GM12872 (cell line): Measurements from ENCODE around the gene MYL3.

Source experiments
- TF ChIP-seq, protein P1 (sequence below): IDR thresholded peaks from 3 replicates; pipeline ENCODE4 v1.5.1; 2011; ENCODE audit warnings: low read depth, mild to moderate bottlenecking, low read length, moderate library complexity; ENCODE audit not compliant: insufficient read depth

Gene MYL3

DNA sequence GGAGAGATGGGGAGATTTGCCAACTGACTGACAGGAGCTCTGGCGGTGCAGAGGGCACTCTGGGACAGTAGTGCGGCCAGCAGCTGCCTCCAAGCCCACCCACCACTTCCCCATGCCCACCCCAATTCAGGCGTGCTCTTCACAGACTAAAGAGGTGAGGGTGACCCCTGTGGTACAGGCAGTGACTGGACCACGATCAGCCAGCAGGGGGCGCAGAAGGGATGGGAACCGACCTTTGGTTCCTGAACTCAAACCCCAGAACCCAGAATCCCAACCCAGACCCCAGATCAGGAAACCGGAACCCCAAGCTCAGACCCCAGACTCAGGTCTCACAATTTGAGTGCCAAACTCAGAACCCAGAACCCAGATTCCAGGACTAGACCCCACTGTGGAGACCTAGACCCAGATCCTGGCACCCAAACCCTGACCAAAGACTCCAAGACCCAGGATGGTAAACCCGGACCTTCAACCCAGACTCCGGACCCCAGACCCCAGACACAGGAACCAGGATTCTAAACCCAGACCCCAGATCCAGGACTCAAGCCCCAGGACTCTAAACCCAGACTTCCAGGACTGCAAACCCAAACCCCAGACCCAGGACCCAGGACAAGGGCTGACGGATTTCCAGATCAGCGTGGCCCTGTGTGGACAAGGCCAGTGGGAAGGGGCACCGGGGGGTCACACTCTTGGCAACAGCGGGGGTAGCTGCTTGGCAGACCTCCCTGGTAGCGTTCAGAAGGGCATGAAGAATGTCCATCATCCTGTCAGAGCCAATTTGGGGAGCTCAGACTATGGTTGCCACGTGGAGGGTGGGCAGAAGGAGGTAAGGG, 3.7 kb upstream of the MYL3 start:
- TF ChIP-seq, protein P1, sequence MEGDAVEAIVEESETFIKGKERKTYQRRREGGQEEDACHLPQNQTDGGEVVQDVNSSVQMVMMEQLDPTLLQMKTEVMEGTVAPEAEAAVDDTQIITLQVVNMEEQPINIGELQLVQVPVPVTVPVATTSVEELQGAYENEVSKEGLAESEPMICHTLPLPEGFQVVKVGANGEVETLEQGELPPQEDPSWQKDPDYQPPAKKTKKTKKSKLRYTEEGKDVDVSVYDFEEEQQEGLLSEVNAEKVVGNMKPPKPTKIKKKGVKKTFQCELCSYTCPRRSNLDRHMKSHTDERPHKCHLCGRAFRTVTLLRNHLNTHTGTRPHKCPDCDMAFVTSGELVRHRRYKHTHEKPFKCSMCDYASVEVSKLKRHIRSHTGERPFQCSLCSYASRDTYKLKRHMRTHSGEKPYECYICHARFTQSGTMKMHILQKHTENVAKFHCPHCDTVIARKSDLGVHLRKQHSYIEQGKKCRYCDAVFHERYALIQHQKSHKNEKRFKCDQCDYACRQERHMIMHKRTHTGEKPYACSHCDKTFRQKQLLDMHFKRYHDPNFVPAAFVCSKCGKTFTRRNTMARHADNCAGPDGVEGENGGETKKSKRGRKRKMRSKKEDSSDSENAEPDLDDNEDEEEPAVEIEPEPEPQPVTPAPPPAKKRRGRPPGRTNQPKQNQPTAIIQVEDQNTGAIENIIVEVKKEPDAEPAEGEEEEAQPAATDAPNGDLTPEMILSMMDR, result peak; percentile 95

- TF ChIP-seq, protein P1, result no peak
Observed at GRCh38 chr3:46866032-46866595, 2.9 kb upstream of the MYL3 start.

- TF ChIP-seq, protein P1, result 0 out of 3 replicates have a peak, but pooled peaks have one; percentile 4
Observed at GRCh38 chr3:46865546-46865945, 2.3 kb upstream of the MYL3 start.

- TF ChIP-seq, protein P1, result no peak
Observed at GRCh38 chr3:46865031-46865507, 1.8 kb upstream of the MYL3 start.

- TF ChIP-seq, protein P1, result no peak
Observed at GRCh38 chr3:46864061-46864881, 1.0 kb upstream of the MYL3 start.

DNA sequence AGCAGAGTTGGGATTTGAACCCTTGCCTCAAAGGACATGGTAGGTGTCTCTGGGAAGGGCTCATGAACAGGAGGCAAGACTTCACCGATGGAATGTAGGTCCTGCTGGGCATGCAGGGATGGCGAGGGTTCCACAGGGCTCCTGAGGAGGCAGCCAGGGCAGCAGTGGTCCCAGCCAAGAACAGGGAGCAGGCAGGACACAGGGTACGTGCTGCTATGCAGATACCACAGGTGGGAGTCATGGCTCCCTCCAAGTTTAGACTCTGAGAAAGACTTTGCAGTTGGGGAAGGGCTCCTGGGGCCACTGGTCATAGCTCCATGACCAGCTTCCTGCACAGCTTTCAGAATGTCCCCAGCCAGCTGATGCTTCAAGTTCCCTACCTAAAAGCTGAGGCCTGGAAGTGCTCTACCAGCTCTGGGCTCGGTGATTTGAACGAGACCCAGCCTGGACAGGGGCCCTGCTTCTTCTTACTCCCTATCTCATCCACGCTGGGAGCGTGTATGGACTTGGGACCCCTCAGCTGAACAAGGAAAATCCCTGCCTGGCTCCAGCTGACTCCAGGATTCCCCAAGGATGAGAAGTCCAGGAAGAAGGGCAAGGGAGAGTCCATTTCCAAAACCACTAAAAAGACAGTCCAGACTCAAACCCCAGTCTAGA, 747 bp downstream of the MYL3 start:
- TF ChIP-seq, protein P1, result no peak
